HL-60/S4 treated with retinoic acid at 250 ng/mL for 4 days and 3 days (cell line): ENCODE measurements around the gene GSTA3.
"Not testable (repeated sequence)": the region's sequence is repeated elsewhere in the genome, so short reads cannot be mapped to it uniquely, and the experiment has no call there.

Experiments used
- in situ Hi-C: fragments of 300-500 bp; cut with MboI; formaldehyde crosslinking; loops from 2 replicates; pipeline ENCODE4 v1.7.0; 2022; ENCODE audit warnings: low sequenced_read_pairs

GSTA3 gene

GRCh38 chr6:52868240-52868639 lies 41.3 kb downstream of the GSTA3 start:
- in situ Hi-C loops: no loop called here

- in situ Hi-C loops: not testable (repeated sequence)
Observed at GRCh38 chr6:52861151-52861550, 48.3 kb downstream of the GSTA3 start.

- in situ Hi-C loops: no loop called here
Observed at GRCh38 chr6:52858416-52858815, 51.1 kb downstream of the GSTA3 start.

GRCh38 chr6:52856137-52856536 lies 53.4 kb downstream of the GSTA3 start:
- in situ Hi-C loops: not testable (repeated sequence)

GRCh38 chr6:52849137-52849536 lies 60.4 kb downstream of the GSTA3 start:
- in situ Hi-C loops: no loop called here
